Gastrocnemius medialis (tissue), 4 donors: ENCODE data around the gene SSX3.
"Not testable (repeated sequence)": the region's sequence is repeated elsewhere in the genome, so short reads cannot be mapped to it uniquely, and the experiment has no call there.

ENCODE experiments used
- CTCF ChIP-seq, 5 experiments: fragments of 450-650 bp in 3 of 5; fragments of 200-600 bp in 2 of 5; sonication (generic) in 2 of 5; IDR thresholded peaks in 4 of 5; conservative IDR thresholded peaks in 1 of 5; 1 replicate in 4 of 5; 2 replicates in 1 of 5; pipeline ENCODE4 v1.5.1; 2016 to 2019; ENCODE audit warnings: antibody characterized with exemption in 5 of 5, mild to moderate bottlenecking in 3 of 5, moderate library complexity in 3 of 5
- POLR2A ChIP-seq, 2 donors: fragments of 450-650 bp; IDR thresholded peaks; one replicate each; pipeline ENCODE4 v1.6.1; 2017; ENCODE audit warnings: antibody characterized with exemption in 2 of 2, mild to moderate bottlenecking in 2 of 2, moderate library complexity in 2 of 2

GRCh38 chrX:48367717-48368408 lies 11.4 kb upstream of the SSX3 start:
- not testable (repeated sequence) for TF ChIP-seq CTCF (IDR thresholded peaks at IDR 0.05 in 4 of 5, conservative IDR thresholded peaks at IDR 0.05 in 1 of 5); POLR2A (IDR thresholded peaks at IDR 0.05)
